ENCODE measurements around the gene YRDC. TPM values are rescaled to one million over a fixed set of nuclear protein-coding genes. Genes with fewer than 3 reads are reported as not detected.

YRDC gene
- total and polyA plus RNA-seq, 2 of the 13 experiments (the other 11 are each of a cell fraction or from before 2014, with no cell fraction given): 27.5 to 29.2 TPM

- TF ChIP-seq ZNF703 (CRISPR knock-in tag; IDR thresholded peaks at IDR 0.05; ENCODE audit: borderline replicate concordance) (no peak), MAX (IDR thresholded peaks at IDR 0.05) (peak; percentile 86), ETV5 (CRISPR knock-in tag; IDR thresholded peaks at IDR 0.05; ENCODE audit: borderline replicate concordance) (peak; percentile 68), ZNF253 (CRISPR knock-in tag; IDR thresholded peaks at IDR 0.05; ENCODE audit: borderline replicate concordance) (peak; percentile 71; the same call in 1 of the 2 replicates), ZNF557 (CRISPR knock-in tag; IDR thresholded peaks at IDR 0.05) (no peak), ZNF501 (CRISPR knock-in tag; IDR thresholded peaks at IDR 0.05) (no peak; the same call in 1 of the 2 replicates), ZNF746 (CRISPR knock-in tag; IDR thresholded peaks at IDR 0.05) (no peak), DMAP1 (CRISPR knock-in tag; IDR thresholded peaks at IDR 0.05) (peak; percentile 75; the same call in 1 of the 2 replicates), PRMT3 (CRISPR knock-in tag; IDR thresholded peaks at IDR 0.05; ENCODE audit: borderline replicate concordance, low read depth) (peak; percentile 49; the same call in 1 of the 2 replicates), KDM2A (CRISPR knock-in tag; IDR thresholded peaks at IDR 0.05; ENCODE audit: borderline replicate concordance, low read depth) (peak; percentile 70; the same call in 1 of the 2 replicates), TOE1 (CRISPR knock-in tag; IDR thresholded peaks at IDR 0.05) (no peak), SSRP1 (CRISPR knock-in tag; IDR thresholded peaks at IDR 0.05) (no peak), ZNF768 (CRISPR knock-in tag; IDR thresholded peaks at IDR 0.05) (peak; percentile 41; the same call in 1 of the 2 replicates), NR2F6 (IDR thresholded peaks at IDR 0.05) (no peak), NR2F6 (CRISPR knock-in tag; IDR thresholded peaks at IDR 0.05) (0 out of 2 replicates have a peak, but pooled peaks have one; percentile 6), ZBTB40 (IDR thresholded peaks at IDR 0.05) (peak; percentile 76), ZBTB40 (CRISPR knock-in tag; IDR thresholded peaks at IDR 0.05) (peak; percentile 71; the same call in 1 of the 2 replicates), SNRNP70 (IDR thresholded peaks at IDR 0.05; ENCODE audit: low read depth, low read length) (no peak), ZNF576 (CRISPR knock-in tag; IDR thresholded peaks at IDR 0.05) (no peak), ZNF782 (CRISPR knock-in tag; IDR thresholded peaks at IDR 0.05; ENCODE audit: borderline replicate concordance) (no peak), ZNF564 (CRISPR knock-in tag; IDR thresholded peaks at IDR 0.05) (0 out of 2 replicates have a peak, but pooled peaks have one; percentile 69), ZNF383 (CRISPR knock-in tag; IDR thresholded peaks at IDR 0.05; ENCODE audit: borderline replicate concordance) (no peak)
Measured at GRCh38 chr1:37807555-37808368, at the start of gene YRDC, which contains the start of gene C1orf122 (continued).

Data from HepG2 (cell line).